Bone marrow (tissue), 2 donors: ENCODE results near the gene RRP12.
"Not testable (repeated sequence)": the region's sequence is repeated elsewhere in the genome, so short reads cannot be mapped to it uniquely, and the experiment has no call there.

Experiments used
- DNase-seq, 2 donors: peaks; one replicate each; lab custom pipeline; 2025; lab: John Stamatoyannopoulos, UW

RRP12 gene

DNA sequence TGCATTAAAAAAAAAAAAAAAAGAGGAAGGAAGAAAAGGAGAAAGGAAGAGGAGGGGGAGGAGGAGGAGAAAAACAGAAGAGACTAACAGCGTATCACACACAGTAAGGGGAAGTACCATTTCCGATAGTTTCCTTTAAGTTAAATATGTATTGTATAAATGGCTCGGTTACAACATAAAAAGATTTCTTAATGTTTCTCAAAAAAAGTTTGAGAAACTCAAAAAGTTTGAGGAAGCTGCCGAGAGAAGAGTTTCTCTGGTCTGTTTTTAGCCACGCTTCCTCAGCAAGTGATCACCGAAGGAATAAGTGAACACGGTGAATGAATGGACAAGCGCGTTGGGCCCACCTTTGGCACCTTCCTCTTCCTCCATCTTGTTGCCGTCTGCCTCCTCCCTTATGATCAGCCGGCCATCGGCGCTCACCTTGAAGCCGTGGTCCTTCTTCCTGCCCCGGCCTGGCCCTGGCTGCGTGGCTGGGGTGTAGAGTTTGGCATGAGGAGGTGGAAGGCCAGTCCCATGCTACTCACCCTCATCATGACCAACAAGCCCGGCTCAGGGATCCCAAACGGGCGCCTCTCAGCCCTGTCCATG is 35.3 kb downstream of the RRP12 start:
- DNase-seq, result peak; percentile 22 to 92

DNA sequence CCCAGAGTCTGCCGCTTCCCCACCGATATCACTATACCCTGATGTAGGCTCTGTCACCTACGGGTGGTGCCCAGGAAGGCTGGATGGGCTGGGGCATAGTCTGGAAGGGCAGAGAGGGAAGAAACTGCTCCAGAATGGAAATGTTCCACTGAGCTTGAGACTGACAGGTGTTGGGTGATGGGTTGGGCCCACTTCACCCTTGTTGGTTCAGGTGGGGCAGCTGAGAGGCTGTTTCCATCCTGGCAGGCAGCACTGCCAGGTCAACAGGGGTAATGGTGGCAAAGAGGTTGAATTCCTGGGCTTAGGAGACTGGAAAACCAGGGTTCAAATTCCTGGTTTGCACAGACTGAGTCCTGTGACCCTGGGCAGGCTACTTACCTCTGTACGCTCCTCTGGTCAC is 38.1 kb downstream of the RRP12 start:
- DNase-seq, result no peak

DNA sequence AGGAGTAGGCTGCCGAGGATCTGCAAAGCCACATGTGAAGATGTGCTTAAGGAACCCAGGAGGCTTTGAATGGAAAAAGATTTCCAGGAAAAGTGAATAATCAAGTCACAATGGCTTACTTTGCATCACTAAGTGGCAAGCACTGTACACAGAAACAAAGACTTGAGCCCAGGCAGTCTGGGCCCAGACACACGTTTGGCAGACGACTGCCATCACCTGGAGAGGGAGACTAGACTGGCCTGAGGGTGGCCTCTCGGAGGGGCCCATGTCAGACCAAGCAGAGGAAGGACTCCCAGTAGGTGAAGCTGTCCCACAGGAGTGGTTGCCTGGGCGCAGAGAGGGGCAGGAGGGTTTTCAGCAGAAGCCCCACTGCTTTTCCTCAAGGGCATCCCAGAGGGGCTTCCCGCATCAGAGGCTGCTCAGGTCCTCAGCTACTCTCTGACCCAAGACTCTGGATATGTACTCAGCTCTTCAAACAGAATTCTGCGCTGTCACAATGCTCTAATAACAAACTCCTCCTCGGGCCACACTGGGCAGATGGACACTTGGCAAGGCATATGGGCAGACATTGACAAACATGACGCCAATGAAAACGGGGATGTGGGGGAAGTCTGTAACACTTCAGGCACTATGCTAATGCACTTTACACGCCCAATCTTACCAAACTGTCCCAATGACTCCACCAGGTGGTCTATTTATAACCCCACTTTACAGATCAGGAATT is 38.7 kb downstream of the RRP12 start:
- DNase-seq, result no peak

- DNase-seq, result no peak
Measured at GRCh38 chr10:97361537-97361901, 39.6 kb downstream of the RRP12 start.

GRCh38 chr10:97360705-97361536 is 40.2 kb downstream of the RRP12 start:
- no peak for DNase-seq

DNA sequence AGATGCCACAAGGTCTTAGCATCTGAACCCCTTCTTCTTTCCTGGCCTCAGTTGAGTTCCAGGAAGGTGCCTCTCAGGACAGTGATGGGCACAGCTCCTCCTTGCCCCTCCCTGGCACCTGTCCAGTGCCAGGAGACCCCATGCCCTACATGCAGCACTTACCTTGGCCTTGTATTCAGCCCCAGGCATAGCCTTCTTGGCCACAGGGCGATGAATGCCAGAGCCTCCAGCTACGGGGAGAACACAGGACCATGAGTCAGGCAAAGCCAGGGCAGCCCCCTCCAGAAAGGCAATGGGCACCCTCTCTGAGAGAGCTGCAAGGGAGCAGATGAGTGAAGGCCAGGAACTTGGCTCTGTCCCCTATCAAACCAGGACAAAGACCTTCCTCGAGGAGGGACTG is 42.4 kb downstream of the RRP12 start:
- DNase-seq, result no peak

DNA sequence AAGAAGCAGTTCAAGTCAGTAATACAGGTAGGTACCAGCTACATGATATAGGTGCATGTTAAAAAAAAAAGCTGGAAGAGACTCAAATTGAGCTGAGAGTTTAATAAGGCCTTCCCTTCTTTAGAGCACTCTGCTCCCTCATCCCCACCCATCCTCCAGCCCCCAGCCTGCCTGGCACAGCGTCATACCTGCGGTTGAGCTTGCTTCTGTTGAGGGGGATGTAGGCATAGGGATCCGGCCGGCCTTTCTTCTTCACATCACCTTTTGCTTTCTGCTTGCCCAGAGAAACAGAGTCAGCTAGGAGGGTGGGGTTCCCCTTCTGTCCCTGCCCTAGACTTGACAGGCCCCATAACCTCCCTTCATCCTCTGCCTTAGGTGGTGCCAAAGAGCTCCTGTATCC is 42.8 kb downstream of the RRP12 start:
- DNase-seq, result no peak

DNA sequence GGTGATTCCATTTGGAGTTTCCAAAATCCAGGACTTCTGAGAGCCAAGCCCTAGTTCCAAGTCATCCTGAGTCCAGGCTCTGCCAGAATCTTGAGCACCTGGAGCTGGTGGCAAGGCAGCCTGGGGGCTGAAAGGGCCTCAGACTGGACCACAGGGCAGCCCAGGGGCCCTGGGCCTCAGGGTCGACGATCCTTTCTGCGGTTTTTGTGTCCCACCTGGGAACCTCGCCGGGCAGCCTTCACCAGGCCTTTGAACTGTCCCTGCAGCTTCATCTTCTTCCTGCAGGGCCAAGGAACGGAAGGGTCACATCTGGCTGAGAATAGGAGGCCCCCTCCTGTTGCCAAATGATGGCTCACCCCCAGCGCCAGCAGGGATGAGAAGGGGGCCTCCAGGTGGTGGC is 44.2 kb downstream of the RRP12 start:
- DNase-seq, result no peak

DNA sequence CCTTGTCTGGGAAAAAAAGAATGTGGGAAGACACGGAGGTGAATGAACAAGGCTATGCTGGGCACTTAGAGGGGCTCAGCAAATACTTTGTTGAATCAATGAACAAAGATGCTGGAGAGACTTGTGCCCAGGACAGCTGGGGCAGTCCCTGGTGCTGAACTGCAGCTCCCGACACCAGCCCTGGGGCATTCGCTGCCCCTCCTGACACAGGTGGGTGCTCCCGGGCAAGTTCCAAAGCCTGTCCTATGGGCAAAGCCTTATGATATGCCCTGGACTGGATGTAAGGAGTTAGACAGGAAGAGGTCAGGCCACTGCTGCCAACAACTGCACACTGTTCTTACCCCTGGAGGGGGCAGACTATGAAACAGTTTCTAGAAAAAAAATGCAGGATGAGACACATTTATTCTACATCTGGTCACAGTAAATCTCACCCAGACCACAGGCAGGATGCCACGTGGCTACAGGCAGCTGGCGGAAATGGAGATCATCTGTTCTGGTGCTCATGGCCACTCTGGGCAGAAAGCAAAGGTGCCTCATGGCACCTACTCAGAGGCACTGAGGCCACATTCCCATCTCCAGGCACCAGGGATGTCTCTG is 44.7 kb downstream of the RRP12 start:
- DNase-seq, result peak in 1 of 2 donors; percentile 17

DNA sequence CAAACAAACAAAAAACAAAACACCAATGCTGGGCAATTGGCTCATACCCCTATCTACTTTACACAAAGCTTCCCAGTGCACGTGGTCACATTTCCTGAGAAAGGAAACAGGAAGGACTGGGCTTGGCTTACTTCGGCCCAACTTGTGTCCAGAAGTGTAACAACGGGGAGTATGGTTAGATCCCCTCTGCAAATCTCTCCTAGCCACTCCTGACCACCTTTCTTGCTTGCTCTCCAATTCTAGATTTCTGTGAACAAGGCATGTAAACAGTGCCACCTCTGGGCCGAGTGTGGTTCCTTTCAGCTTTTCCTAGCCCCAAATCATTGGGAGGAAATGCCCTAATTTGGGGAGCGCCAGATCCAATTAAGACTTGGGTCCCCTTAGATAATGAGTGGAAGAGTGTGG is 45.6 kb downstream of the RRP12 start:
- no peak for DNase-seq

DNA sequence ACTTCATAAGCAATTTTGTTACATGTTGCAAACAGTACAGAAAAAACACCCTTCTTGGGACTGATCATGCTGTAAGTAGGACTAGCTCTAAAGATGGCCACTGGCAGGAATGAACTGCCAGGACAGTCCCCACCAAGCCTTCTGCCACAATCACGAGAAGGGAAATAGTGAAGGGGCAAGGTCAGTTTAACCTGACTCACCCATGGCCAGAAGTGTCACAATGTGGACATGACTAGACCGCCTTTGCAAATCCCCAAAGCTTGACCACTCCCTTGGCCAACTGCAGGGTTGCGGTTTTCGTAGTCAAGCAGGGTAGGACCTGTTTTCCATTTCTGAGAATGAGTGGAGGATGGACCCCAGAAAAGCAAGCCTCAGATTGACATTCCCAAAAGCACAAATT is 47.2 kb downstream of the RRP12 start:
- DNase-seq, result peak in 1 of 2 donors; percentile 24

GRCh38 chr10:97349752-97350513 is 51.2 kb downstream of the RRP12 start:
- no peak for DNase-seq

- DNase-seq, result no peak
Measured at GRCh38 chr10:97347317-97347716, 53.8 kb downstream of the RRP12 start.

DNA sequence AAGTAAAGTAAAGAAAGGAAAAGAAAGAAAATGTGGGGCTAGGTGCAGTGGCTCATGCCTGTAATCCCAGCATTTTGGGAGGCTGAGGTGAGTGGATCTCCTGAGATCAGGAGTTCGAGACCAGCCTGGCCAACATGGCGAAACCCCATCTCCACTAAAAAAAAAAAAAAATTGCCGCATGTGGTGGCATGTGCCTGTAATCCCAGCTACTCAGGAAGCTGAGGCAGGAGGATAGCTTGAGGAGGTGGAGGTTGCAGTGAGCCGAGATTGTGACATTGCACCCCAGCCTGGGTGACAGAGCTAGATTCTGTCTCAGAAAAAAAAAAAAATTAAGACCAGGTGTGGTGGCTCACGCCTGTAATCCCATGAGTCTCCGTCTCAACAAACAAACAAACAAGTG is 57.5 kb downstream of the RRP12 start:
- DNase-seq, result not testable (repeated sequence)

DNA sequence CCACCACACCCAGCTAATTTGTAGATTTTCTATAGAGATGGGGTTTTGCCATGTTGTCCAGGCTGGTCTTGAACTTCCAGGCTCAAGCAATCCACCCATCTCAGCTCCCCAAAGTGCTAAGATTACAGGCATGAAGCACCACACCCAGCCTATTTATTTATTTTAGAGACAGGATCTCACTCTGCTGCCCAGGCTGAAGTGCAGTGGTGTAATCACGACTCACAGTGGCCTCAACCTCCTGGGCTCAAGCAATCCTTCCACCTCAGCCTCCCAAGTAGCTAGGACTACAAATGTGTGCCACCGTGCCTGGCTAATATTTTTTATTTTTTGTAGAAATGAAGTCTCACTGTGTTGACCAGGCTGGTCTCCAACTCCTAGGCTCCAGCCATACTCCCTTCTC is 59.7 kb downstream of the RRP12 start:
- no peak for DNase-seq

DNA sequence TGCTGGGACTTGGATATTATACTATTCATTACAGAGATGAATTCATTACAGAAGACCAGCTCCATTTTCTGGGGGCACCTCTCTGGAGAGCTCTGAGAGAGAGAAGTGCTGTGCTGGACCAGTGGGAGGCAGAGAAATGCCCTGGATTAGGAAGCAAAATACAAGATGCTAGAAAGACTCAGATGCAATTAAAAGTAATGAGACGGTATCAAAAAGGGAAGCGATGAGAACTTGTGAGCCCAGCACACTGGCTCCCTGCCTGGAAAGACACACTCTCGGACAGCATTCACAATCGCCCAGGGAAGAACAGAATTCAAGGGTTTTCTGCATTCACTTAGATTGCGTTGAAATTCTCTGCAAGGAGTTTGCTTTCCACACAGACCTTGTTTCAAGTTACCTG is 63.1 kb downstream of the RRP12 start:
- no peak for DNase-seq

- no peak for DNase-seq
Measured at GRCh38 chr10:97336942-97337831, 64.0 kb downstream of the RRP12 start.

- no peak for DNase-seq
Measured at GRCh38 chr10:97336446-97336845, 64.7 kb downstream of the RRP12 start.

DNA sequence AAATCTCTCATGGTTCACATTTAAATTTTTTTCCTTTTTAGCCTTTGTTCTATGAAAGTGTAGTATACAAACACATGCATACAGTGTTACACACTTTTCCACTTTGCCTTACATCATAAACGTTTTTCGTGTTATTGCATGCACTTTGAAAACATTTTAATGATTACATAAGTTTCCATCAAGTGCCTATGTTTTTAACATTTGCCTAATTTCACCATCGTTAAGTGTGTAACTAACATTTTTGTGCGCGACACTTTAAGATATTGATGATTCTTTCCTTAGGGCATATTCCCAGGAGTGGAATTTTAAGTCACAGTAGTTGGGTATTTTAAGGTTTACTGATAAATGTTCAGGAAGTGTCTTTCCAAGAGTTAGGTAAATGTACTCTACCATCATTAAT is 65.1 kb downstream of the RRP12 start:
- DNase-seq, result no peak

DNA sequence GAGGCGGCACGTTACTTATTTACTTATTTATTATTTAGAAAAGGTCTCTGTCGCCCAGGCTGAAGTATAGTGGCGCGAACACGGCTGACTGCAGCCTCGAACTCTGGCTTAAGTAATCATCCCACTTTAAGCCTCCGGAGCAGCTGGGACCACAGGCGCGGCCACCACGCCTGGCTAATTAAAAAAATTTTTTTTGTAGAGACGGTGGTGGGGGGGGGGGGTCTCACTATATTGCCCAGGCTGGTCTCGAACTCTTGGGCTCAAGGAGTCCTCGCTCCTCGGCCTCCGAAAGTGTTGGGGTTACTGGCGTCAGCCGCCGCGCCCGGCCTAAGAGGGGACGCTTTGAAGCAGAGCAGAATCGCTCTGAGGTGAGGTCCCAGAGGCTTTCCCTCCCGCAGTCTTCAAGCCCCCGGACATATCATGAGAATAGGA is 65.9 kb downstream of the RRP12 start:
- no peak for DNase-seq
